COR-L47 (cell line): Measurements from ENCODE around the gene COL4A1.
"Not testable (repeated sequence)": the region's sequence is repeated elsewhere in the genome, so short reads cannot be mapped to it uniquely, and the experiment has no call there.

Experiments
- DNase-seq: peaks from one replicate; lab custom pipeline; 2025; lab: John Stamatoyannopoulos, UW

The COL4A1 gene

DNA sequence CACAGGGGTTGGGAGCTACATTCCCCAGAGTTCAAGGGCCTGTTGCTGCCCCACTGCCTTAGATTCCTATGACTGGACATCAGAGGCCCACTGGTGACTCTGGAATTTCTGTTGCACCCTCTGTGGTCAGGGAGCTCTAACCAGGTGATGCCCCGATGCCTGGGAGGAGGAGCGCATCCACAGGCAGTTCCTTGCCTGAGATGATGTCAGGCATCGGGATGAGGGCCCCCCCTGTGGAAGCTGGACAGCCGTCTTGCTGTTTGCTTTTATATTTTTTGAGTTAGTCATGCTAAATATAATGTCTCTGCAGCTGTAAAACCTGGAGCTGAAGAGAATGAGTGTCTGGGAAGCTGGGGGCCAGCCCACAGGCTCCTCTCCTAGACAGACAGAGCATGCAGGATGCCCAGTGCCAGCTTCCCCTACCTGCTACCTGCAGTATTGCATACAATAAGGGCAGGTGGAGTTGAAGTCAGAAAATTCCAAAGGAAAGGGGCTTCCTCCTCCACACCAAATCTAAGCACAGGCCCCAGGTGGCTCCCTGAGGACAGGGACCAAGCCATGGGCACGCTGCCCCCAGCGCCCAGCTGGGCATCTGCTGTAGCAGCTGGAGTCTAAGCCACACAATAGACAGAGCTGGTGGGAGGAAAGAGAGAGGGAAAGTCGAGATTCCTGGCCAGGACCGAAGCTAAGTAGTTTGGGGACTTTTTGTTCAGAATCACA is 16.4 kb upstream of the COL4A1 start:
- DNase-seq = no peak

GRCh38 chr13:110322828-110323171 is 15.8 kb upstream of the COL4A1 start:
- no peak for DNase-seq

DNA sequence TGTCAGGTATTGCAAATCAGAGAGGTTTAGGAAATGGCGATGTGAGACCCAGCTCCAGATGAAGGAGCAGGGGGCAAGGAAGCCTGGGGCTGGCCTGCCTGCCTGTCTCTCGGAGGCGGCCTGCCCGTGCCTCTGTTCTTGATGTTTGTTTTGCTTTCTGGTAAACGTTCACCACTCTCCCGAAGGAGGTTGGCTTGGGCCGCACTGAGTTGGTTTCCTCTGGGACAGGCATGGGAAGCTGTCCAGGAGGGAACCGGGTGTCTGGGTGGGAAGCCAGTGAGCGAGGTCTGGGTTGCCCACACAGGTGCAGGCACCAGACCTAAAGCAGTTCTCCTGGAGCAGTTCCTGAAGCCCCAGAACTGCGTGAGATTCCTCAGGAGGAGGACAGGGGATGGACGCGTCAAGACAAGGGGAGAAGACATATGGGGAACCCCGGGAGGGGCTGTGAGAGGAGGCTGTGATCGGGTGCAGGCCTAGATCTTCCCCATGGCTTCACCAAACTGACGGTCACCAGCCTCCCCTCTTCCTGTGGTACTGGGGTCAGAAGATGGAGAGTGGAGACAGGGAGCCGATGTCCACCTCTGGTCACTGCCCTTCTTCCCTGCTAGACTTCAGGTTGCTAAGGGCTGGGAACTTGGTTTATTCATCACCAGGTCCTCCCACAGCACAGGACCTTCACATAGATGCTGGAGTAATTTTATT is 15.3 kb upstream of the COL4A1 start:
- no peak for DNase-seq

DNA sequence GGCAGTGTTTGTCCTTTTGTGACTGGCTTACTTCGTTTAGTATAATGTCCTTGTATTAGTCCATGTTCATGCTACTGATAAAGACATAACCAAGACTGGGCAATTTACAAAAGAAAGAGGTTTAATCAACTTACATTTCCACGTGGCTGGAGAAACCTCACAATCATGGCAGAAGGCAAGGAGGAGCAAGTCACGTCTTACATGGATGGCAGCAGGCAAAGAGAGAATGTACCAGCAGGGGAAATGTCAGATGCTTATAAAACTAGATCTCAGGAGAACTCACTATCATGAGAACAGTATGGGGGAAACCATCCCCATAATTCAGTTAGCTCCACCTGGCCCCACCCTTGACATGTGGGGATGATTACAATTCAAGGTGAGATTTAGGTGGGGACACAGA is 14.6 kb upstream of the COL4A1 start:
- not testable (repeated sequence) for DNase-seq

- peak; percentile 21 for DNase-seq
Observed at GRCh38 chr13:110320645-110321044, 13.7 kb upstream of the COL4A1 start.

DNA sequence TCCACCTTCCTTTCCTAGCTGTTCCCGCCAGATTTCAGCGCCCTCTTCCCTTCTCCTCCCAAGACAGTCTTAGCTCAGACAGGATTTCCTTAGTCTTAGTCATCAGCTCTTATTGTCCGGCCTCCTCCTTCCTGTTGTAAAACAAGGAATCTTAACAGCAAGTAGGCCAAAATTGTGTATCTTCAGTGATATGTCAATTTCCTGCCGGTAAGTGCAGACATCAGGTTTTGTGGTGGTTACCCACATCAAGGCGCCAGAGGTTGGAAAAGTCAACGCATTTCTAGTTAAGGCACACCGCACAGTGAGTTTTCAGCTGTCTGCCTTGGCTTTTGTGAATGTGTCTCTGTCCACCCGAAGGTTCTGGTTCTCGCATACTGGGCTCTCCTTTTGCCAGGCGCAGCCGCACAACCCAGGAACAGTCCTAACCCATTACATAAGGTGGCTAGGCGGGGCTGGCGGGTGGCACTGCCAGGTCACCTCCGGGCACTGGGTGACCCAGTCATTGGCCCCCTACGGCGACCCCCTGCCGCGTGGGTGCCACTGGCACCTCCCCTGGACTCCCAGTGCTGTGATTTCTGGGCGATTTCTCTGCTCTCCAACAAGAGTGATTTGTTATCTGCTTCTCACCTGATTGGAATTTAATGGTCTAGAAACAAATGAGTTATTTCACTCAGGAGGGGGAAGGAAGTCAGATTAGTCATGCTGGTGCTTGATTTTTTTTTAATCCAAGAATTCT is 13.0 kb upstream of the COL4A1 start:
- no peak for DNase-seq

GRCh38 chr13:110319397-110319773 is 12.4 kb upstream of the COL4A1 start:
- DNase-seq = no peak

- no peak for DNase-seq
Observed at GRCh38 chr13:110318920-110319319, 12.0 kb upstream of the COL4A1 start.

- no peak for DNase-seq
Observed at GRCh38 chr13:110317496-110318195, 10.7 kb upstream of the COL4A1 start.

- no peak for DNase-seq
Observed at GRCh38 chr13:110317093-110317492, 10.1 kb upstream of the COL4A1 start.

- DNase-seq = no peak
Observed at GRCh38 chr13:110316196-110316595, 9.2 kb upstream of the COL4A1 start.

DNA sequence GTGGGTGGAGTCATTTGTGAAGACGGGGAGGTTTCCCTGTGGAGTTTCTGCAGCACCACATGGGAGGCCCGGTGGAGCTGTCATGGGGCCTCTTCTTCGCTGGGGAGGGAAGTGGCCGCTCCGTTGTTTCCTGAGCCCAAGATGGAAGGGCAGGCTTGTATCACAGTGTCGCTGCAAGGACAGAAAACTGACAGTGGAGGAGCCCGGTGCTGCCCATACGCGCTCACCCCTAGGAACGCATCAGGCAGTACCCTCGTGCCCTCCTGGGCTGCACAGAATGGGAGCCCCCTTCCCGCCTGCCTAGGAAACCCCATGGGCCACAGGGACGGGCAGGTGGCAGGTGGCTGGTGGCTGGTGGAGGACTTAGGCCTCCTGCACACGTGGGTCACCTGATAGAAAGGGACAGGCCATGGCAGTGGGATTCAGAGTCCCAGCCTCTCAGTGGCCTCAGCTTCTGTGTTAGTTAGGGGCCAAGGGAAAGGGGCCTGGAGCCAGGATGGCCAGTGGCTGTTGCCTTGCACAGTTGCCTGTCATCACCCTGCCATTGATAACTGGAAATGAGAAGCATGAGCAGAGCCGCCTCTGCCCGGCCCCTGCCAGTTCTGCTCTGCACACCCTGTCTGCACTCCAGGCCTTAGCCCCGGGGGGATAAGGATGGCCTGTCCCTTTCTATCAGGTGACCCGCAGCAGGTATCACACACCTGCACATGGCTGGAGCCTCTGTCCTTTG is 7.7 kb upstream of the COL4A1 start:
- DNase-seq = no peak

DNA sequence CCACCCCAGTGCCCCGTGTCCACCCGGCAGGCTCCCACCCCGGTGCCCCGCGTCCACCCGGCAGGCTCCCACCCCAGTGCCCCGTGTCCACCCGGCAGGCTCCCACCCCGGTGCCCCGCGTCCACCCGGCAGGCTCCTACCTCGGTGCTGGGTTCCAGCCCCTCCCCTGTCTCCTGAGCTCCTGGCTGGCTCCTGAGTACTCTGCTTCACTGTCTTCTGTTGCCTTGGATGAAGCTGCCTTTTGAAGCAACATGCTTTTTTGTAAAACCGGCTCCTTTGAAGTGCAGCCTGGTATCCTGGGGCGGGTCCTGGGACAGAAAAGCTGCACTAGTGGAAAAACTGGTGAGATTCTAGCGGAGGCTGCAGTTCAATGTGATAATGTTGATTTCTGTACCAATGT is 6.8 kb upstream of the COL4A1 start:
- not testable (repeated sequence) for DNase-seq

GRCh38 chr13:110313261-110313660 is 6.3 kb upstream of the COL4A1 start:
- DNase-seq = not testable (repeated sequence)

- DNase-seq = no peak
Observed at GRCh38 chr13:110312339-110313031, 5.5 kb upstream of the COL4A1 start.

DNA sequence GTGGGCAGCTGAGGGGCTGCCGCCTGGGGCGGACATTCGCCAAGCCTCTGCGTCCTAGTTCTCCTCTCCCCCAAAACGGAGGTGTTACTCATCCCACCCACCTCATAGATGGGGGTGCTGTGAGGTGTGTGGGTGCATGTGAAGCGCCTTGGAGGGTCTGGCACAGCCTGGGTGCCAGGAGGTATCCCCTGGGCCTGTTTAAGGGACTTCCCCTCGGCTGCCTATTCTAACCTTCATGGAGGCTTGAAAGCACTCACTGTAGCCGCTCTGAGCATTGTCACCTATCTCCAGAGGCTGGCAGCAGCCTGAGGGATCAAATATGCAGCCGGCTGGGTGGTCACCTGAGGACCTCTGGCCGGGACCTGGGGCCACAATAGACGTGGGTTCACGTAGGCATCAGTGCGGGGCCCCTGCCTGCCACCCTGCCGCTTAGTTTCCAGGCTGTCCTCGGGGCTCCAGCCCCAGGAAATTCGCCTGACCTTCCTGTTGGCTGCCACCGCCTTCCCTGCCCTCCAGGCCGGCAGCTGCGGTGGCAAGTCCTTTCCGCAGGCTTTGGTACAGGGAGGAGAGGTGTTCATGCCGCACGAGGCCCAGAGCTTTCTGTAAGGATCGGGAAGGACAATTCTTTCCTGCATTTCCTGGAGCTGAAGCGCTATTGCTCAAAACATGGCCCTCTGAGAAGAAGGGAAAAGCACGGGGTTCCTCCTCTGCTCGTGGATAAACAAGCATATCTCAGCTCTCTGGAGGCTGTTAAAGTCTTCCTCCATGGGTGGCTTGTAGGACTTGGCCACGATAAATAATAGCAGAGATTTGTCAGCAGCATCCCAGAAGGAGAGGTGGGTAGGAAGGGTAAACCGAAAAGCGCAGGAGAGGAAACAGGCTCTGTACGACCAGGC is 4.7 kb upstream of the COL4A1 start:
- DNase-seq = no peak

GRCh38 chr13:110310541-110311442 is 3.8 kb upstream of the COL4A1 start:
- DNase-seq = no peak

GRCh38 chr13:110309661-110310524 is 2.9 kb upstream of the COL4A1 start:
- DNase-seq = no peak
